Measurements from ENCODE around the gene GRXCR2. TPM values are rescaled to one million over a fixed set of nuclear protein-coding genes. Genes with fewer than 3 reads are reported as not detected.

Gene GRXCR2
- total RNA-seq, 1 experiment from 2014 or later: not detected

DNA sequence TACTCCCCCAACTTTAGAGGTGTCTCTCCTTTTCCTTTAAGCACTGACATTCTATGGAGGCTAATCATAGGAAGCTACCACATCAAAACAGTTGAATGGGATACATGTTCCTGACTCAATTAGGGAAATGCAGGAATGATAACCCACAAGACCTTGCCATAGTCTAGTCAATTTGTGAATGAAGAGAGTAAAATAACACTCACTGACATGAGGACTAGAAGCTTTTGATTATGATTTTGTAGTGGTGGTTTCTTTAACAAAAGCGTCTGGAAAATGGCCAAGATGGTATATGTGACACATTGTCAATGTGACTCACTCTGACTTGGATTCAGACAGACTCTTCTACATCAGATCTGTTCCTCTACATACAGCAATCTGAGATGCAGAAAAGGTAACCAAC lies 24.0 kb downstream of the GRXCR2 start:
- Mint-ChIP-seq H3K27ac (ENCODE audit: low read depth, unreplicated experiment) (no peak overlapping the region), H3K4me3 (ENCODE audit: unreplicated experiment) (no peak overlapping the region), H3K4me1 (ENCODE audit: insufficient read depth, unreplicated experiment) (peaks cover 21% of the 10 kb centered on the region), H3K9me3 (ENCODE audit: unreplicated experiment) (no peaks in the 10 kb centered on the region), H3K36me3 (ENCODE audit: insufficient read depth, unreplicated experiment) (no peaks in the 10 kb centered on the region), H3K27me3 (ENCODE audit: insufficient read depth, unreplicated experiment) (no peaks in the 10 kb centered on the region)
- ChIA-PET POLR2A (interaction anchor here (0.7 to 3.7 kb wide), 7 partner anchors 12 to 354 kb away, joined by 3 to 12 read pairs (median 4); partner anchors contain the start of genes PRELID2, RBM27 and SH3RF2), CTCF (interaction anchor here (0.6 to 6.8 kb wide), 7 partner anchors 13 to 152 kb away, joined by 3 to 39 read pairs (median 5); partner anchors contain the start of gene PRELID2)
- TF ChIP-seq, protein P1, sequence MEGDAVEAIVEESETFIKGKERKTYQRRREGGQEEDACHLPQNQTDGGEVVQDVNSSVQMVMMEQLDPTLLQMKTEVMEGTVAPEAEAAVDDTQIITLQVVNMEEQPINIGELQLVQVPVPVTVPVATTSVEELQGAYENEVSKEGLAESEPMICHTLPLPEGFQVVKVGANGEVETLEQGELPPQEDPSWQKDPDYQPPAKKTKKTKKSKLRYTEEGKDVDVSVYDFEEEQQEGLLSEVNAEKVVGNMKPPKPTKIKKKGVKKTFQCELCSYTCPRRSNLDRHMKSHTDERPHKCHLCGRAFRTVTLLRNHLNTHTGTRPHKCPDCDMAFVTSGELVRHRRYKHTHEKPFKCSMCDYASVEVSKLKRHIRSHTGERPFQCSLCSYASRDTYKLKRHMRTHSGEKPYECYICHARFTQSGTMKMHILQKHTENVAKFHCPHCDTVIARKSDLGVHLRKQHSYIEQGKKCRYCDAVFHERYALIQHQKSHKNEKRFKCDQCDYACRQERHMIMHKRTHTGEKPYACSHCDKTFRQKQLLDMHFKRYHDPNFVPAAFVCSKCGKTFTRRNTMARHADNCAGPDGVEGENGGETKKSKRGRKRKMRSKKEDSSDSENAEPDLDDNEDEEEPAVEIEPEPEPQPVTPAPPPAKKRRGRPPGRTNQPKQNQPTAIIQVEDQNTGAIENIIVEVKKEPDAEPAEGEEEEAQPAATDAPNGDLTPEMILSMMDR (IDR thresholded peaks at IDR 0.05; ENCODE audit: unreplicated experiment): no peak
- peak; percentile 93 for DNase-seq (ENCODE audit: unreplicated experiment)
- no TSS peak for BruUV-seq (replicated peaks)
- intact Hi-C loops (cut with micrococcal nuclease): loop anchor here (5.0 kb wide), 1 partner anchor 88 kb away; the partner anchor contains the start of gene SH3RF2

DNA sequence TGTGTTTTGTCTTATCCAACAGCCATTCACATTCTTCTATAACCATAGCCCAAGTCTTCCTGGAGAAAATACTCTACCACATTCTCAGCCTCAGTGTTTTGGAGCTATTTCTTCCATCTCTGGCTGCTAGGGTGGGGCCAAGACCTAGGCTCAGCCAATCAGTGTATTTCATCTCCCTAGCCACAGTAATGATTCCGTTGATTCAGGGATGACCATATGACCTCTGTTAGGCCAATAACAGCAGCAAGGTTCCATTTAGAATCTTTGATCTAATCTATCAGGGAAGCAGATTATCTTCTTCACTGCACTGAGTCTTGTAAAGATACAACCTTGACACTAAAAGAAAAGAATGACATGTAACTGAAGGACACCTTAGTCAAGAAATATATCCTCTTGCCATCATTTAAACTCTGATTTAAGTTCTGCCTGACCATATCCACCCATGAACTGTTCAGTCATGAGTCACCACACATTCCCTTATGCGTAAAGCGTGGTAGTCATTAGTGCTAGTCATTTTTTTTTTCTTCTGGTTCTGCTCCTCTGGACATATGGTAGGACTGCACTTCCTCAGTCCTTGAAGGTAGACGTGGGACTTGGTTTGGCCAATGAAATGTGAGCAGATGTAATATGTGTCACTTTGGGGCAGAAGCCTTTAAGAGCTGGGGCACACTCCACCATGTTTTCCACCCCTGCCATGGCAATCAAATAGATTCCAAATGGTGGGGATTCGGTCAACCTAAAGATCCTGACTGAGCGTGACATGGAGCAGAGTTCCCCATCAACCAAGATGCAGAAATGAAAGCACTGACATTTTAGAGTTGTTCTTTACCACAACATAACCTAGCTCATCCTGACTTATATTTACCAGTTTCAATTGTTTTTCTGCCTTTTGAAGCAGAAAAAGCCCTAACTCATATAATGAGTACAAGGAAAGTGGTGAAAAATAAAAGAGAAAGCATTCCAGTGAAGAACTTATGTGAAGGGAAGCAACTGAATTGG lies 25.0 kb downstream of the GRXCR2 start:
- peaks cover 21% of the 10 kb centered on the region for H3K4me1 Mint-ChIP-seq (ENCODE audit: insufficient read depth, unreplicated experiment)
- H3K9me3 Mint-ChIP-seq (ENCODE audit: unreplicated experiment): no peaks in the 10 kb centered on the region
- no peaks in the 10 kb centered on the region for H3K36me3 Mint-ChIP-seq (ENCODE audit: insufficient read depth, unreplicated experiment)
- intact Hi-C loops (cut with micrococcal nuclease): loop anchor here (5.0 kb wide), 1 partner anchor 90 kb away; the partner anchor contains the start of gene SH3RF2
- H3K27me3 Mint-ChIP-seq (ENCODE audit: insufficient read depth, unreplicated experiment): no peaks in the 10 kb centered on the region
- peak overlapping the region; percentile 18 for H3K27ac Mint-ChIP-seq (ENCODE audit: low read depth, unreplicated experiment)
- ChIA-PET POLR2A (interaction anchor here (0.7 to 3.7 kb wide), 7 partner anchors 11 to 1984 kb away, joined by 3 to 12 read pairs (median 4); partner anchors contain the start of genes PRELID2, RBM27 and SH3RF2), CTCF (interaction anchor here (0.6 to 6.8 kb wide), 8 partner anchors 13 to 1228 kb away, joined by 3 to 39 read pairs (median 4); partner anchors contain the start of gene PRELID2)
- H3K4me3 Mint-ChIP-seq (ENCODE audit: unreplicated experiment): no peak overlapping the region
- peak; percentile 68 for DNase-seq (ENCODE audit: unreplicated experiment)
- BruUV-seq (replicated peaks): no TSS peak
- TF ChIP-seq, protein P1 (IDR thresholded peaks at IDR 0.05; ENCODE audit: unreplicated experiment): no peak

DNA sequence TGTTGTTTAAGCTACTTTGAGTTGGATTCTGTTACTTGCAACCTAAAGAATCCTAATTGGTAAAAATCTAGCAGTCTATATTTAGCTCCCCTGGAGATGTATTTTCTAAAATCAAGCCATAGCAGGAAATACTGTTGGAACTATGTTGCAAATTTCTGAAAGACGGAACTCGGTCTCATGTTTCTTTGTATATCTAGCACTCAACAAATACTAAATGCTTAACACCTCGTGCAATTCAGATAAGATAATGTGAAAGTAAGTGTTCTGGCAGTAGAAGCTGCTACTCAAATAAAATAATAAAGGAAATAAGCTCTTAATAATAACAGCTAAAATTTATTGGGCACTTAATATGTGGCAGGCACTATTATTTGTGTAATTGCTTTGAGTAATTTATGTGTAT lies 26.7 kb downstream of the GRXCR2 start:
- CTCF ChIA-PET: interaction anchor here (0.6 to 6.8 kb wide), 8 partner anchors 10 to 1585 kb away, joined by 3 to 39 read pairs (median 4); partner anchors contain the start of gene PRELID2

More for the DNA sequence above, 26.7 kb downstream of the GRXCR2 start:
- Mint-ChIP-seq H3K4me1 (ENCODE audit: insufficient read depth, unreplicated experiment) (peaks cover 21% of the 10 kb centered on the region), H3K27me3 (ENCODE audit: insufficient read depth, unreplicated experiment) (no peaks in the 10 kb centered on the region), H3K4me3 (ENCODE audit: unreplicated experiment) (no peak overlapping the region), H3K27ac (ENCODE audit: low read depth, unreplicated experiment) (no peak overlapping the region), H3K36me3 (ENCODE audit: insufficient read depth, unreplicated experiment) (no peaks in the 10 kb centered on the region), H3K9me3 (ENCODE audit: unreplicated experiment) (no peaks in the 10 kb centered on the region)
- intact Hi-C loops (cut with micrococcal nuclease): loop anchor here (5.0 kb wide), 1 partner anchor 91 kb away; the partner anchor contains the start of gene SH3RF2
- no peak for DNase-seq (ENCODE audit: unreplicated experiment)
- POLR2A ChIA-PET: interaction anchor here (0.6 to 3.7 kb wide), 5 partner anchors 9 to 25 kb away, joined by 3 to 12 read pairs (median 3); partner anchors contain the start of gene PRELID2
- TF ChIP-seq, protein P1 (IDR thresholded peaks at IDR 0.05; ENCODE audit: unreplicated experiment): no peak
- no TSS peak for BruUV-seq (replicated peaks)
